A673 (cell line): ENCODE results near the gene HBG2. TPM values are rescaled to one million over a fixed set of nuclear protein-coding genes. Genes with fewer than 3 reads are reported as not detected.

Source experiments
- BruUV-seq: library from RNA; stranded (reverse); fragments of 400-500 nt; replicated peaks from 2 replicates; lab custom pipeline; 2021; lab: Mats Ljungman, UMichigan
- CTCF ChIA-PET: fragments of 300-600 bp; sonication (Branson Sonifier 250); formaldehyde crosslinking; loops from one replicate; lab custom pipeline; 2022; ENCODE audit warnings: antibody characterized with exemption; lab: Charles Lee
- POLR2A ChIA-PET: fragments of 300-600 bp; sonication (Branson Sonifier 250); formaldehyde crosslinking; loops from one replicate; lab custom pipeline; 2022; ENCODE audit warnings: antibody characterized with exemption; ENCODE audit not compliant: low non-redundant PET; lab: Charles Lee
- DNase-seq: peaks from one replicate; pipeline ENCODE4 v3.0.0-alpha.2; 2015; ENCODE audit warnings: low spot score
- H3K27ac ChIP-seq: fragments of 200-600 bp; sonication (generic); 2 replicates; pipeline ENCODE4 v1.5.1; 2016; ENCODE audit warnings: mixed run types, low read depth, mild to moderate bottlenecking, mixed read lengths, antibody characterized with exemption, low read length; ENCODE audit not compliant: poor library complexity, severe bottlenecking
- H3K27me3 ChIP-seq: fragments of 200-600 bp; sonication (generic); replicated peaks from 2 replicates; pipeline ENCODE4 v1.6.1; 2017; ENCODE audit warnings: mixed run types, low read depth, mild to moderate bottlenecking, mixed read lengths, antibody characterized with exemption, low read length; ENCODE audit not compliant: insufficient read depth, poor library complexity
- H3K36me3 ChIP-seq: fragments of 200-600 bp; sonication (generic); 2 replicates; pipeline ENCODE4 v1.6.1; 2016; ENCODE audit warnings: mixed run types, mild to moderate bottlenecking, mixed read lengths, antibody characterized with exemption, low read length; ENCODE audit not compliant: insufficient read depth, poor library complexity, severe bottlenecking
- H3K4me1 ChIP-seq: fragments of 200-600 bp; sonication (generic); 2 replicates; pipeline ENCODE4 v1.6.1; 2017; ENCODE audit warnings: mixed run types, mild to moderate bottlenecking, mixed read lengths, antibody characterized with exemption, low read length; ENCODE audit not compliant: insufficient read depth, poor library complexity, severe bottlenecking
- H3K4me3 ChIP-seq: fragments of 200-600 bp; sonication (generic); 2 replicates; pipeline ENCODE4 v1.5.1; 2016; ENCODE audit warnings: low read depth, mixed run types, mild to moderate bottlenecking, mixed read lengths, low read length; ENCODE audit not compliant: poor library complexity, severe bottlenecking
- H3K9me3 ChIP-seq: fragments of 200-600 bp; sonication (generic); 2 replicates; pipeline ENCODE4 v1.6.1; 2016; ENCODE audit warnings: mixed run types, low read depth, mild to moderate bottlenecking, mixed read lengths, antibody characterized with exemption, low read length; ENCODE audit not compliant: poor library complexity, severe bottlenecking
- EZH2 ChIP-seq: fragments of 200-600 bp; sonication (generic); IDR thresholded peaks from 2 replicates; pipeline ENCODE4 v1.6.1; 2017; ENCODE audit warnings: borderline replicate concordance, low read depth, mild to moderate bottlenecking, mixed read lengths, antibody characterized with exemption, low read length; ENCODE audit not compliant: poor library complexity, severe bottlenecking
- intact Hi-C: fragments of 100-400 bp; cut with micrococcal nuclease; formaldehyde crosslinking; loops from one replicate; pipeline ENCODE4 v1.10.0; 2022; ENCODE audit not compliant: unreplicated experiment
- total RNA-seq: library from RNA; stranded (reverse); gene quantifications from 2 replicates; pipeline ENCODE4 v1.2.3, GENCODE V29; 2021
- TF ChIP-seq, protein P1 (sequence below): fragments of 300-800, 200-600 bp; sonication (generic); conservative IDR thresholded peaks from 2 replicates; pipeline ENCODE4 v1.5.1; 2017; ENCODE audit warnings: low read depth, mild to moderate bottlenecking, antibody characterized with exemption, low read length, moderate library complexity, mixed read lengths

The HBG2 gene
- total RNA-seq, 1 experiment from 2014 or later: not detected

DNA sequence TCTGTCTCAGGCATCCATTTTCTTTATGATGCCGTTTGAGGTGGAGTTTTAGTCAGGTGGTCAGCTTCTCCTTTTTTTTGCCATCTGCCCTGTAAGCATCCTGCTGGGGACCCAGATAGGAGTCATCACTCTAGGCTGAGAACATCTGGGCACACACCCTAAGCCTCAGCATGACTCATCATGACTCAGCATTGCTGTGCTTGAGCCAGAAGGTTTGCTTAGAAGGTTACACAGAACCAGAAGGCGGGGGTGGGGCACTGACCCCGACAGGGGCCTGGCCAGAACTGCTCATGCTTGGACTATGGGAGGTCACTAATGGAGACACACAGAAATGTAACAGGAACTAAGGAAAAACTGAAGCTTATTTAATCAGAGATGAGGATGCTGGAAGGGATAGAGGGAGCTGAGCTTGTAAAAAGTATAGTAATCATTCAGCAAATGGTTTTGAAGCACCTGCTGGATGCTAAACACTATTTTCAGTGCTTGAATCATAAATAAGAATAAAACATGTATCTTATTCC, 26.1 kb upstream of the HBG2 start:
- DNase-seq: peak; percentile 35
- POLR2A ChIA-PET: no interaction called here
- Histone ChIP-seq H3K27ac (no peak overlapping the region), H3K36me3 (no peaks in the 10 kb centered on the region), H3K4me1 (no peaks in the 10 kb centered on the region), H3K9me3 (no peaks in the 10 kb centered on the region), H3K27me3 (no peaks in the 10 kb centered on the region), H3K4me3 (no peak overlapping the region)
- CTCF ChIA-PET: no interaction called here
- BruUV-seq: no TSS peak
- intact Hi-C loops: no loop called here
- TF ChIP-seq, protein P1, sequence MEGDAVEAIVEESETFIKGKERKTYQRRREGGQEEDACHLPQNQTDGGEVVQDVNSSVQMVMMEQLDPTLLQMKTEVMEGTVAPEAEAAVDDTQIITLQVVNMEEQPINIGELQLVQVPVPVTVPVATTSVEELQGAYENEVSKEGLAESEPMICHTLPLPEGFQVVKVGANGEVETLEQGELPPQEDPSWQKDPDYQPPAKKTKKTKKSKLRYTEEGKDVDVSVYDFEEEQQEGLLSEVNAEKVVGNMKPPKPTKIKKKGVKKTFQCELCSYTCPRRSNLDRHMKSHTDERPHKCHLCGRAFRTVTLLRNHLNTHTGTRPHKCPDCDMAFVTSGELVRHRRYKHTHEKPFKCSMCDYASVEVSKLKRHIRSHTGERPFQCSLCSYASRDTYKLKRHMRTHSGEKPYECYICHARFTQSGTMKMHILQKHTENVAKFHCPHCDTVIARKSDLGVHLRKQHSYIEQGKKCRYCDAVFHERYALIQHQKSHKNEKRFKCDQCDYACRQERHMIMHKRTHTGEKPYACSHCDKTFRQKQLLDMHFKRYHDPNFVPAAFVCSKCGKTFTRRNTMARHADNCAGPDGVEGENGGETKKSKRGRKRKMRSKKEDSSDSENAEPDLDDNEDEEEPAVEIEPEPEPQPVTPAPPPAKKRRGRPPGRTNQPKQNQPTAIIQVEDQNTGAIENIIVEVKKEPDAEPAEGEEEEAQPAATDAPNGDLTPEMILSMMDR: no peak

DNA sequence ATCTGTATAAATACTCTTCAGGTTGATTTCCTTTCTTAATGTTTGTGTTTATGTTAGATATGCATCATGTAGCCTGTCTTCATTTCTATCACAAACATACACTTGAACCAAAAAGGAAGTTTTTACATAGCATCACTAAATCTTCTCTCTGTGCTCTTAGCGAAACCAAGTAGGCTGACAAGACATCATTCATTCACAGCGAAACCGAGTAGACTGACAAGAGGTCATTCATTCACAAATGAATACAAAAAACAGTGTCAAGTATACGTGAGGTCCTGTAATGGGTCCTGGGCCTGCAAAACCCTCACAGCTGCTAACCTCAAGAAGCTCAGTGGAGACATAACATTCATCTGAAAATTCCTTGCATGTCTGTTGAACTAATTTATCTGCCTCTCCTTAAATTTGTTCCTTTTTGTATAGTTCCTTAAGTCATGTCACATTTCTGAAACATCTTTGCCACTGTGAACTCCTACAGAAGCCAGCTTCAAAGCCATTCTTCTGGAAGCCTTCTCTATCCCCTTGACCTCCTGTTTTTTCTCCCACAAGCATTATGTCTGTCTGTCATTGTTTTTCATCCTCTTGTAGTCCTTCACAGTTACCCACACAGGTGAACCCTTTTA, 25.0 kb upstream of the HBG2 start:
- no peak for DNase-seq
- no peak for TF ChIP-seq EZH2
- TF ChIP-seq, protein P1: no peak
- H3K27me3 ChIP-seq: no peaks in the 10 kb centered on the region
- intact Hi-C loops: no loop called here
- no peaks in the 10 kb centered on the region for H3K36me3 ChIP-seq
- H3K27ac ChIP-seq: no peak overlapping the region
- ChIA-PET CTCF (no interaction called here), POLR2A (no interaction called here)
- H3K9me3 ChIP-seq: no peaks in the 10 kb centered on the region
- no TSS peak for BruUV-seq
- H3K4me1 ChIP-seq: no peaks in the 10 kb centered on the region
- H3K4me3 ChIP-seq: no peak overlapping the region

DNA sequence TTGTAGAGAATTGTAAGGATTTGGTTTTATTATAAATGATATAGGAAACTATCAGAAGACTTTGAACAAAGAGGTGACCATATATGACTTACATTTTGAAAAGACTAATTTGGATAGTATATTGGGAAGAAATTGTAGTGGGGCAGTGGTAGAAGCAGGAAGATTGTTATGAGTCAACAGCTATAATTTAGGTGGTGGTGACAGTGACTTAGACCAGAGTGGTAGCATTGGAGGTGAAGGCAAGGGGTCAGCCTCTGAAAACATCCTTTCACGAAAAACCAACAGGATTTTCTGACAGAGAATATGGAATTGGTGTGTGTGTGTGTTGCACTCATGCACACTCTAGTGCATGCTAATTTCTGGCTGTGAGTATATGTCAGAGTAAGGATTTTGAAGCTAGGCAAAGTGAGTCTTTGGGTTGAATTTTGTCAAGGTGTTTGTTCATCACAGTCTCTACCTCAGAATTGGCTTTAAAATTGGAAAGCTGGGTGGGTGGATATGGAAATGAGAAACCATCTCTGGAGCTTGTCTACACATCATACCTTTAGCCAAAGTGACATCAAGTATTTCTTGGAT, 23.3 kb upstream of the HBG2 start:
- CTCF ChIA-PET: no interaction called here
- DNase-seq: no peak
- Histone ChIP-seq H3K27me3 (no peaks in the 10 kb centered on the region), H3K27ac (no peak overlapping the region), H3K9me3 (no peaks in the 10 kb centered on the region), H3K4me1 (no peaks in the 10 kb centered on the region), H3K4me3 (no peak overlapping the region), H3K36me3 (no peaks in the 10 kb centered on the region)
- BruUV-seq: no TSS peak
- TF ChIP-seq, protein P1: no peak
- no peak for TF ChIP-seq EZH2
- intact Hi-C loops: no loop called here
- POLR2A ChIA-PET: no interaction called here
